Islet of Langerhans (tissue), 1 donor: ENCODE results near the gene DNAH6.
A peak's percentile ranks its signal among the peaks of the same experiment; 100 is the strongest.
"Not testable (repeated sequence)": the region's sequence is repeated elsewhere in the genome, so short reads cannot be mapped to it uniquely, and the experiment has no call there.

ENCODE experiments used
- FAIRE-seq: peaks from one replicate; lab custom pipeline; 2011; peaks lifted over from hg19 to GRCh38; lab: Jason Lieb, UNC

The DNAH6 gene

GRCh38 chr2:84516234-84516986, at the start of gene DNAH6:
DNAH6 (plus strand) TSS chr2:84516498; CDS start chr2:84517827, 1,329 bp downstream.
- FAIRE-seq: peak; percentile 100

DNA sequence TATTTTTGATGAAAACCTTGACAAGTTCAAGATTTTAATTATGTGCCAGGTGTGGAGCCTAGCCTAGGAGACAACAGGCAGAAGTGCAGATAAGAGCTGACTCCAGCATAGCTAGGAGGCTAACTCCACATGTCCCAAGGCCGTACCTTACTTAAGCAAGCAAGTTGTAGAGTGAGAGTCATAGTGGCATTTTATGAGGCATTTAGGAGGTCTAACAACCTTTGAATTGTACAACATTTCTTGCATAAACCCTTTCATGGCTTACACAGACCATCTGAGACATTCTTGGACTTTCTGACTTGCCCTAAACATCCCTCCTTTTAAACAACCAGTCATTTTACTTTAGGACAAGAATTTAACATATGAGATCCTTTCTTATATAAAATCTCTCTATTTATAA, 48.9 kb upstream of the DNAH6 start:
- no peak for FAIRE-seq

DNA sequence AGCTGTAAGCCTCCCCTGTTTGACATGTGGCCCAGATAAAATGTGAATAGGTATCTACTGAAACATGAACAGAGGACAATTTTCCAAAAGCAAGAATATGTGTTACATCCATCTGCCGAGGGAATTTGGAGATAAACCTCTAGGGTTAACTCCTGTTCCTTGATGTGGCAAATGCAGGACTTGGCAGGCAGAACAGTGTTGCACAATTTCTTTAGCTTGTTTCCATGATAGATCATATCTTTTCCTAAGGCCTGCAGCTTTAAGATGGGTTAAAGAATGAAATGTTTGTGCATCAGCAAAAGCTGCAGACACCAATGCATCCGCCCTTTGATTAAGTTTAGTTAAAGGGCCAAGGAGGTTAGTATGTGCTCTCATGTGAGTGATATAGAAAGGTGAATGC, 43.9 kb upstream of the DNAH6 start:
- FAIRE-seq: not testable (repeated sequence)

DNA sequence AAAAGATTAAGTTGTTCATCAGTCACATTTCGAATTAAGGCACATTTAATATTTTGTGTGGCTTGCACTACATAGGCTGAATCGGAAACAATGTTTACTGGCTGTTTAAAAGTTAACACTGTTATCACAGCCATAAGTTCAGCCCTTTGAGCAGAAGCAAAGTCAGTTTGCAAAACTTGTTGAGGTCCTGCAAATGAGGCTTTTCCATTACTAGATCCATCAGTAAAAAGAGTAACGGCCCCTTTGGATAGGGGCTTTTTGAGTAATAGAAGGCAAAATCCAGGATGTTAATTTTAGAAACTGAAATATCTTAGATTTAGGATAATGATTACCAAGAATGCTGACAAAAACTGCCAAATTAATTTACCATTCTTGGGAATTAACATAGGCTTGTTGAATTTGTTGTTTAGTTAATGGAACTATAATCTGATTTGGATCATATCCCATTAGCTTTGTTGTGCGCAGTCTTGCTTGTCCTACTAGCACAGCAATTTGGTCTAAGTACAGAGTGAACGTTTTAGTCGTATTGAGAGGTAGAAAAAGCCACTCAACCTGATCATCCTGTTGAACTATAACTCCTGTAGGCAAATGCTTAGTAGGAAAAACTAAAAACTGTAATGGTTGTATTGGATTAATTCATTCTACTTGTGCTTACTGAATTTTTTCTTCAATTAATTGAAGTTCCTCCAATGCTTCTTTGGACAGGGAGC, 43.3 kb upstream of the DNAH6 start:
- FAIRE-seq: no peak

DNA sequence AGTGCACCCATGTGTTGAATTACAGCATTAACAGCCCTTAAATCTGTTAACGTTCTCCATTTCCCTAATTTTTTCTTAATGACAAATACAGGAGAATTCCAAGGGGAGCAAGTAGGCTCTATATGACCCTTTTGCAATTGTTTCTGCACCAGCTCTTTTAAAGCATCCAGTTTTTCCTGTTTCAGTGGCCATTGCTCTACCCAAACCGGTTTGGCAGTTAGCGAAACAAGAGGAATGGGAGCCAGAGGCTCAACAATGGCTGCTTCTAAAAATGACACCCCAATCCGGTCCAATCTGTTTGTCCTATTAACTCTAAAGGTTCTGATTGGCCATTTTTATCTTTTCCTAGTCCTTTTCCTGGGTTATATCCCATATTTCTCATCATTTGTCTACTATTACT, 42.1 kb upstream of the DNAH6 start:
- FAIRE-seq: no peak

GRCh38 chr2:84477886-84478285, 38.4 kb upstream of the DNAH6 start:
- no peak for FAIRE-seq

DNA sequence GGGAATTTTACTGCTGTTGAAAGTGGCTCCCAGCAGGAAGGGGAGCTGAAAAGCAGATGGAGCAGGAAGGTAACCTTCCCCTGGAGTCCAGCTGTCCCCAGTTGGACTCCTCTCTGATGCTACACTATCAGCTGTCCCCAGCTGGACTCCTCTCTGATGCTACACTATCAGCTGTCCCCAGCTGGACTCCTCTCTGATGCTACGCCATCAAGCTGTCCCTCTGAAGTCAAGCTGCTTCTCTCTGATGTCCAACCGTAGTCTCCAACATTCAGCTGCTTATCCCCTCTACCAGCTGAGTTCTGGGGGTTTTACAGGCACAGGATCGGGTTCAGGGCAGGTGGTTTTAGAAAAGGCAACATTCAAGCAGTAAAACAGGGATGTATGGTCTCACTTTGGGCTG, 37.4 kb upstream of the DNAH6 start:
- FAIRE-seq: no peak

- no peak for FAIRE-seq
Measured at GRCh38 chr2:84481702-84482101, 34.6 kb upstream of the DNAH6 start.

GRCh38 chr2:84482603-84483002, 33.7 kb upstream of the DNAH6 start:
- no peak for FAIRE-seq

DNA sequence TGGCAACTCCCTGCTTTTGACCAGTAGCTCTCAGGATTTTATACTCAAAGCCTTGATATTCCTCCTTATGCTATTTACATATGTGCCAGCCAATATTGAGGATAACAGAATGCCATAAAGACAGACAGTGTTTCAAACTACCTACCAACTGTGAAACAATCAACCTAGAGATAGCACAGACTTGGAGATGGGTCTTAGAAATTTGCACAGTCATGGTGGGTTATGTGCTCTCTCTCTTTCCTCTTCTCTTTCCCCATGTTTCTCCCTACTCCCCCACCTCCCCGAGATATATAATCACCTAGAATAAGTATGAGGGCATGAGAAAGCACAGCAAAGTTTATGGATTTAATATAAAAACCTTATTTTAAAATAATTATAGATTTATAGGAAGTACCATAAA, 33.0 kb upstream of the DNAH6 start:
- FAIRE-seq: no peak

DNA sequence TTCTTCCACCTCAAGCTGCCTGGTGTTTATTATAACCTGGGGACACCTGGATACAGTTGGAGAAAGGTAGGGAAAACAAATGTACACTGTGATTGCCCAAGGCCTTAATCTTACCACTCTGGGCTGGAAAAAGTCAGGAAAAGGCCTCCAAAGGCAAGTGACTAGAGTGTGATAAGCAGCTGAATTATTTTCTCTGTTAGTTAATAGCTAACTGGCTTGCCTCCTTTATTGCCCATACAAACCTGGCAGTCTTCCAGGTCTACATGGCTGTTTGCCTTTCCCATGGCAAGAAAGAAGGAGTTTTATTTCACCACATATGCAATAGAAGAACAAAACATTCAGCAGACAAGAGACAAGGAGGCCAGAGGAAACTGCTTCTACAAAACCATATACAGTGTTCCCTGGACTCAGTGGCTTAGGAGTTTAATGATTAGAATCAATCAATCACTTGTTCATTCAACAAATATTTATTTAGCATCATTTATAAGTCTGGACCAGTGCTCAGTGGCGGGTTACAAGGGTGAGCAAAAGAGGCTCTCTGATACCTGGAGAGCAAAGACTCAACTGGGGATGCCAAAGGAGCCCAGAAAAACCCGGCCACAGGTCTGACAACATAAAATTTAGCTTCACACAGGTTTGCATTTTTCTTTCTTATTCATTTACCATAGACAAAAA, 29.7 kb upstream of the DNAH6 start:
- FAIRE-seq: peak; percentile 84

GRCh38 chr2:84487298-84487996, 28.9 kb upstream of the DNAH6 start:
- no peak for FAIRE-seq

DNA sequence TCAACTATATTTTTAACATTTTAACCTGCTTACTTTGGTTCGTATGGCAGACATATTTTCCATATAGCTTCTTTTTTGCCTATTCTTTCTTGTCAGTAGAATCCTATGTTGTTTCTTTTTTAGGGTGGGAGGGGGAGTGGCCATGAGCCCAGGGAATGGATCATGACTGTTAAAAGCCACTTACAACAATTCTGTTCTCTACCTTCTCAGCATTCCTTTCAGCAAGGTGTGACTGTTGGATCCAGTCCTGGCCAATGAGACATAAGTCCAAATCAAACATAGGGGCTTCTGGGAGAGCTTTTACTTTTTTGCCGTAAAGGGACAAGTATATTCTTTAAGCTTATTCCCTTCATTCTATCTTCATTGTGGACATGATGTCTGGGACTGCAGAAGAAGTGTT, 25.0 kb upstream of the DNAH6 start:
- FAIRE-seq: no peak

GRCh38 chr2:84491741-84492140, 24.6 kb upstream of the DNAH6 start:
- no peak for FAIRE-seq

DNA sequence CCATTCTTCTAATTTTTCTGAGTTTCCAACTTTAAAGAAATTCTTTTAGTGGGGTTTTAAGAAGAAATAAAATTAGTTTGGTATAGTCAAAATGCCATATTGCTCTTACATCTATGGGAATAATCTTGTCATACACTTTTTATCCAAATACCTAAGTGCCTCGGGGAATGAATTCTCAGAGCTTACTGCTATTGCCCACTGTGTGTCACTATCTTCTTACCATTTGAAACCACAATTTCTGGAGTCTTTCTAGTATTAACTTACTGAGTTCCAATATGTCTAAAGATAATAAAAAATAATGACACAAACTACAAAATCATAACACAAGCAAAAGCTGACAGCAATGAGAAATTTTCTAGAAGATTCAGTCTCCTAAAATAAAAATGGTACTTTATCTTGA, 23.7 kb upstream of the DNAH6 start:
- no peak for FAIRE-seq

DNA sequence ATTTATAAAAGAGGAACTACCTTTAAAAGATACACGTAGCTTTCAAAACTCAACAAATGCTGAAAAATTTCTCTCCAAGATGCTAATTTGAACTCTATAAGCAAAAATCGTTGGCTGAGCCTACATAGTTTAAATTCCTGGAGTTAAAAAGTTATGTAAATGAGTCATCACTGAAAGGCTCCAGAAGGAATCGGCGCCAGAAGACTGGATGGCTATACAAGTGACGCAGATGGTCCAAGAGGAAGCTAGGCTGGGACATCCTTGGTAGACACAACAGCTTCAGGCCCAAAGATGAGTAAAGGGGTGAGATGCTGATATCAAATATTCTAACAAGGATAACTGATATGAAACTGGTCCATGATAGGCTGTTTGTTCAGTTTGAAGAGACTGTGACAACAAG, 22.8 kb upstream of the DNAH6 start:
- no peak for FAIRE-seq

DNA sequence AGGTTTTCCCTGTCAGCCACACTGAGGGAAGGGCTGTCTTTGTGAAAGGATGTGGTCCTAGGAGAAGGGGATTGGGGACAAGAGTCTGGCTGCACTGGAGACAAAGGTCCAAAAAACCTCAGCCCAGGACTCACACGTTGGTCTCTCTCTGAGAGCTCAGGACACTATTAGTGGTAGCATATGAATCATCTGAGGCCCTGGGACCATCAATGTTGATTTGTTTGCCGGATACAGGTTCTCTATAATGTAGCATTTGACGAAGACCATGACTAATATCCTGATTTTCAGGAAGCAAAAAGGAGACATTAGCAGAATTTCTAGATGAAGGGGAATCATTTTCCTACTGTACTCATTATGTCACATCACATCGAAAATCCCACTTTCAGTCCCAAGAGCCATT, 22.2 kb upstream of the DNAH6 start:
- no peak for FAIRE-seq

- peak; percentile 100 for FAIRE-seq
Measured at GRCh38 chr2:84495539-84496146, 20.7 kb upstream of the DNAH6 start.

- no peak for FAIRE-seq
Measured at GRCh38 chr2:84496386-84496785, 19.9 kb upstream of the DNAH6 start.

GRCh38 chr2:84497285-84497684, 19.0 kb upstream of the DNAH6 start:
- no peak for FAIRE-seq

- no peak for FAIRE-seq
Measured at GRCh38 chr2:84498150-84498799, 18.0 kb upstream of the DNAH6 start.

- not testable (repeated sequence) for FAIRE-seq
Measured at GRCh38 chr2:84511024-84511423, 5.3 kb upstream of the DNAH6 start.
